Astrocyte (in vitro differentiated cells and primary cell): ENCODE measurements around the gene C10orf120. TPM values are rescaled to one million over a fixed set of nuclear protein-coding genes. Genes with fewer than 3 reads are reported as not detected.

Experiments
- DNase-seq: peaks from one replicate; pipeline ENCODE4 v3.0.0-alpha.2; 2010; ENCODE audit warnings: low read depth
- FAIRE-seq: peaks from 2 replicates; lab custom pipeline; 2011; peaks lifted over from hg19 to GRCh38; lab: Jason Lieb, UNC
- H2AFZ ChIP-seq: 2 replicates; pipeline ENCODE4 v1.6.0; 2012; ENCODE audit warnings: low read depth, low read length, inconsistent platforms
- H3K27ac ChIP-seq: 2 replicates; pipeline ENCODE4 v1.5.1; 2011; ENCODE audit warnings: low read depth, low read length, inconsistent platforms
- H3K27me3 ChIP-seq: 2 replicates; pipeline ENCODE4 v1.6.0; 2011; ENCODE audit warnings: low read length, inconsistent platforms; ENCODE audit not compliant: insufficient read depth
- H3K36me3 ChIP-seq: 2 replicates; pipeline ENCODE4 v1.5.1; 2011; ENCODE audit warnings: low read length, inconsistent platforms; ENCODE audit not compliant: insufficient read depth
- H3K4me1 ChIP-seq: 2 replicates; pipeline ENCODE4 v1.5.1; 2011; ENCODE audit warnings: low read length, inconsistent platforms; ENCODE audit not compliant: insufficient read depth
- H3K4me2 ChIP-seq: 2 replicates; pipeline ENCODE4 v1.6.0; 2012; ENCODE audit warnings: low read length, inconsistent platforms
- H3K4me3 ChIP-seq: 2 replicates; pipeline ENCODE4 v1.5.1; 2011; ENCODE audit warnings: low read depth, mild to moderate bottlenecking, low read length, inconsistent platforms; ENCODE audit not compliant: insufficient read depth
- H3K79me2 ChIP-seq: 2 replicates; pipeline ENCODE4 v1.6.0; 2012; ENCODE audit warnings: mild to moderate bottlenecking, low read length, inconsistent platforms; ENCODE audit not compliant: insufficient read depth
- H3K9ac ChIP-seq: 2 replicates; pipeline ENCODE4 v1.6.0; 2012; ENCODE audit warnings: mild to moderate bottlenecking, low read length, inconsistent platforms
- H3K9me3 ChIP-seq: 2 replicates; pipeline ENCODE4 v1.5.1; 2012; ENCODE audit warnings: low read depth, mild to moderate bottlenecking, low read length, inconsistent platforms; ENCODE audit not compliant: insufficient read depth
- H4K20me1 ChIP-seq: 2 replicates; pipeline ENCODE4 v1.6.0; 2012; ENCODE audit warnings: low read length, inconsistent platforms; ENCODE audit not compliant: insufficient read depth
- H3K27ac Mint-ChIP-seq: one replicate; pipeline ENCODE4 v1.8.0; 2021; ENCODE audit warnings: mild to moderate bottlenecking, mixed read lengths; ENCODE audit not compliant: unreplicated experiment
- H3K27me3 Mint-ChIP-seq: one replicate; pipeline ENCODE4 v1.8.0; 2021; ENCODE audit warnings: low read depth, mixed read lengths; ENCODE audit not compliant: unreplicated experiment
- H3K36me3 Mint-ChIP-seq: one replicate; pipeline ENCODE4 v1.8.0; 2021; ENCODE audit warnings: low read depth, mixed read lengths; ENCODE audit not compliant: unreplicated experiment
- H3K4me1 Mint-ChIP-seq: one replicate; pipeline ENCODE4 v1.8.0; 2021; ENCODE audit warnings: low read depth, mixed read lengths; ENCODE audit not compliant: unreplicated experiment
- H3K4me3 Mint-ChIP-seq: one replicate; pipeline ENCODE4 v1.8.0; 2021; ENCODE audit warnings: mild to moderate bottlenecking, moderate library complexity, mixed read lengths; ENCODE audit not compliant: unreplicated experiment
- H3K9me3 Mint-ChIP-seq: one replicate; pipeline ENCODE4 v1.8.0; 2021; ENCODE audit warnings: mild to moderate bottlenecking, mixed read lengths; ENCODE audit not compliant: unreplicated experiment
- CTCF ChIP-seq: IDR thresholded peaks from 2 replicates; pipeline ENCODE4 v1.5.1; 2011; ENCODE audit warnings: low read depth, mild to moderate bottlenecking, inconsistent platforms, low read length, moderate library complexity; ENCODE audit not compliant: insufficient read depth
- EZH2 ChIP-seq: IDR thresholded peaks from 2 replicates; pipeline ENCODE4 v1.6.1; 2012; ENCODE audit warnings: mild to moderate bottlenecking, low read length, inconsistent platforms; ENCODE audit not compliant: insufficient read depth
- total RNA-seq: library from RNA; stranded (reverse); gene quantifications from 2 replicates; pipeline ENCODE4 v1.2.1, GENCODE V29; 2021

C10orf120 gene
- total RNA-seq, 1 donor from 2014 or later: not detected

GRCh38 chr10:122729126-122729525 lies 29.5 kb upstream of the C10orf120 start:
- no peaks in the 10 kb centered on the region for H3K27me3 ChIP-seq
- no peak for DNase-seq
- H2AFZ ChIP-seq: no peak overlapping the region
- no peak for FAIRE-seq
- no peak overlapping the region for H3K9ac ChIP-seq
- no peak overlapping the region for H3K27ac ChIP-seq
- H3K9me3 Mint-ChIP-seq: no peaks in the 10 kb centered on the region
- H3K27me3 Mint-ChIP-seq: peaks cover 14% of the 10 kb centered on the region
- H3K36me3 ChIP-seq: no peaks in the 10 kb centered on the region
- H3K4me2 ChIP-seq: no peak overlapping the region
- H3K4me3 Mint-ChIP-seq: no peak overlapping the region
- H3K27ac Mint-ChIP-seq: no peak overlapping the region
- peaks cover 2% of the 10 kb centered on the region for H3K9me3 ChIP-seq
- no peaks in the 10 kb centered on the region for H3K4me1 ChIP-seq
- no peaks in the 10 kb centered on the region for H4K20me1 ChIP-seq
- TF ChIP-seq CTCF (no peak), EZH2 (no peak)
- no peaks in the 10 kb centered on the region for H3K4me1 Mint-ChIP-seq
- no peak overlapping the region for H3K4me3 ChIP-seq
- no peaks in the 10 kb centered on the region for H3K36me3 Mint-ChIP-seq
- H3K79me2 ChIP-seq: no peaks in the 10 kb centered on the region

GRCh38 chr10:122727426-122727825 lies 27.8 kb upstream of the C10orf120 start:
- no peak for FAIRE-seq
- Histone ChIP-seq H3K4me2 (no peak overlapping the region), H3K9me3 (peaks cover 2% of the 10 kb centered on the region)

GRCh38 chr10:122725768-122726167 lies 26.1 kb upstream of the C10orf120 start:
- H3K36me3 ChIP-seq: no peaks in the 10 kb centered on the region
- H3K27me3 ChIP-seq: no peaks in the 10 kb centered on the region
- H3K36me3 Mint-ChIP-seq: no peaks in the 10 kb centered on the region
- no peaks in the 10 kb centered on the region for H4K20me1 ChIP-seq
- DNase-seq: no peak
- no peaks in the 10 kb centered on the region for H3K79me2 ChIP-seq
- peaks cover 2% of the 10 kb centered on the region for H3K9me3 ChIP-seq
- H2AFZ ChIP-seq: no peak overlapping the region
- FAIRE-seq: no peak
- peaks cover 22% of the 10 kb centered on the region for H3K27me3 Mint-ChIP-seq
- no peak overlapping the region for H3K27ac Mint-ChIP-seq
- H3K4me1 Mint-ChIP-seq: no peaks in the 10 kb centered on the region
- no peak overlapping the region for H3K4me3 Mint-ChIP-seq
- H3K4me1 ChIP-seq: no peaks in the 10 kb centered on the region
- no peaks in the 10 kb centered on the region for H3K9me3 Mint-ChIP-seq
- no peak overlapping the region for H3K27ac ChIP-seq
- no peak overlapping the region for H3K4me3 ChIP-seq
- H3K9ac ChIP-seq: no peak overlapping the region
- TF ChIP-seq CTCF (no peak), EZH2 (no peak)
- H3K4me2 ChIP-seq: no peak overlapping the region

More at GRCh38 chr10:122727426-122727825, 27.8 kb upstream of the C10orf120 start:
- H3K4me3 ChIP-seq: no peak overlapping the region
- DNase-seq: no peak
- peaks cover 20% of the 10 kb centered on the region for H3K27me3 Mint-ChIP-seq
- TF ChIP-seq EZH2: no peak
- no peaks in the 10 kb centered on the region for H3K9me3 Mint-ChIP-seq
- H4K20me1 ChIP-seq: no peaks in the 10 kb centered on the region
- H3K9ac ChIP-seq: no peak overlapping the region
- H3K27me3 ChIP-seq: no peaks in the 10 kb centered on the region
- H3K4me1 ChIP-seq: no peaks in the 10 kb centered on the region
- H3K36me3 Mint-ChIP-seq: no peaks in the 10 kb centered on the region
- no peaks in the 10 kb centered on the region for H3K36me3 ChIP-seq
- no peaks in the 10 kb centered on the region for H3K4me1 Mint-ChIP-seq
- H3K27ac Mint-ChIP-seq: no peak overlapping the region
- H3K27ac ChIP-seq: no peak overlapping the region
- no peak overlapping the region for H3K4me3 Mint-ChIP-seq
- no peaks in the 10 kb centered on the region for H3K79me2 ChIP-seq
- H2AFZ ChIP-seq: no peak overlapping the region
